Adrenal gland (tissue), 5 donors: ENCODE results near the gene MTA3.

ENCODE experiments used
- CTCF ChIP-seq, 6 experiments: fragments of 450-650 bp in 4 of 6; fragments of 200-600 bp in 2 of 6; sonication (generic) in 1 of 6; IDR thresholded peaks; 1 replicate in 5 of 6; 2 replicates in 1 of 6; pipeline versions ENCODE4 v1.5.1 to v1.8.0; 2016 to 2021; ENCODE audit warnings: antibody characterized with exemption in 6 of 6, mild to moderate bottlenecking in 2 of 6, moderate library complexity in 1 of 6
- POLR2A ChIP-seq, 2 donors: fragments of 450-650 bp; IDR thresholded peaks; one replicate each; pipeline ENCODE4 v1.6.1; 2017; ENCODE audit warnings: antibody characterized with exemption in 2 of 2, mild to moderate bottlenecking in 2 of 2, moderate library complexity in 1 of 2
- donor health status: DM: no; HTN: no; CAD: no.

- no peak for TF ChIP-seq CTCF (IDR thresholded peaks at IDR 0.05)
- TF ChIP-seq POLR2A (IDR thresholded peaks at IDR 0.05): no peak
Observed at GRCh38 chr2:42602876-42603219, 34.4 kb downstream of the MTA3 start.
